SK-N-MC (cell line): ENCODE data around the gene ITGA8.

Experiments
- EZH2 ChIP-seq: fragments of 200-600 bp; sonication (generic); IDR thresholded peaks from one replicate; pipeline ENCODE4 v1.6.1; 2017; ENCODE audit warnings: antibody characterized with exemption
- FOXP2 ChIP-seq: optimal IDR thresholded peaks from 2 replicates; pipeline ENCODE3; 2011; ENCODE audit warnings: mild to moderate bottlenecking, moderate library complexity; ENCODE audit not compliant: insufficient read depth; ENCODE audit errors: extremely low read length, control extremely low read depth
- POLR2AphosphoS5 ChIP-seq: IDR thresholded peaks from 2 replicates; pipeline ENCODE4 v1.6.1; 2012; ENCODE audit warnings: mild to moderate bottlenecking, low read depth, low read length, borderline replicate concordance

- no peak for TF ChIP-seq FOXP2
- TF ChIP-seq POLR2AphosphoS5: no peak
- TF ChIP-seq EZH2: no peak
Measured at GRCh38 chr10:15715619-15716227, 4.0 kb downstream of the ITGA8 start.
